Stimulated activated CD4-positive, alpha-beta T cell treated with anti-CD3 and anti-CD28 coated beads, TNF-alpha, amount 100 ng/mL, for 48 hours (primary cell): Measurements from ENCODE around the gene GNB1L.
"Not testable (repeated sequence)": the region's sequence is repeated elsewhere in the genome, so short reads cannot be mapped to it uniquely, and the experiment has no call there.

Experiments used
- DNase-seq, 3 donors: peaks; one replicate each; pipeline ENCODE4 v3.0.0-alpha.2; 2020; ENCODE audit warnings: low read depth in 3 of 3

Gene GNB1L

GRCh38 chr22:19796160-19796559 lies 58.5 kb downstream of the GNB1L start:
- no peak for DNase-seq

- no peak for DNase-seq
Observed at GRCh38 chr22:19795617-19796008, 59.1 kb downstream of the GNB1L start.

GRCh38 chr22:19793661-19794310 lies 60.9 kb downstream of the GNB1L start:
- no peak for DNase-seq

- no peak for DNase-seq
Observed at GRCh38 chr22:19793161-19793560, 61.5 kb downstream of the GNB1L start.

GRCh38 chr22:19792383-19792896 lies 62.2 kb downstream of the GNB1L start:
- DNase-seq: not testable (repeated sequence)

GRCh38 chr22:19791894-19792293 lies 62.8 kb downstream of the GNB1L start:
- no peak for DNase-seq

GRCh38 chr22:19791243-19791642 lies 63.4 kb downstream of the GNB1L start:
- no peak for DNase-seq

- no peak for DNase-seq
Observed at GRCh38 chr22:19789828-19790227, 64.8 kb downstream of the GNB1L start.

- DNase-seq: no peak
Observed at GRCh38 chr22:19789406-19789805, 65.3 kb downstream of the GNB1L start.

- DNase-seq: no peak
Observed at GRCh38 chr22:19788661-19789225, 65.9 kb downstream of the GNB1L start.

- DNase-seq: no peak
Observed at GRCh38 chr22:19787849-19788141, 66.9 kb downstream of the GNB1L start.

- no peak for DNase-seq
Observed at GRCh38 chr22:19786959-19787848, 67.5 kb downstream of the GNB1L start.

GRCh38 chr22:19786264-19786585 lies 68.4 kb downstream of the GNB1L start:
- no peak for DNase-seq

- no peak for DNase-seq
Observed at GRCh38 chr22:19785461-19786263, 69.0 kb downstream of the GNB1L start.

- no peak for DNase-seq
Observed at GRCh38 chr22:19784384-19785175, 70.1 kb downstream of the GNB1L start.

- no peak for DNase-seq
Observed at GRCh38 chr22:19783586-19784383, 70.9 kb downstream of the GNB1L start.

- DNase-seq: no peak
Observed at GRCh38 chr22:19782533-19782932, 72.1 kb downstream of the GNB1L start.

GRCh38 chr22:19779685-19780268 lies 74.9 kb downstream of the GNB1L start:
- no peak for DNase-seq

- DNase-seq: no peak
Observed at GRCh38 chr22:19779011-19779421, 75.7 kb downstream of the GNB1L start.

- not testable (repeated sequence) for DNase-seq
Observed at GRCh38 chr22:19777192-19777591, 77.5 kb downstream of the GNB1L start.
